K562 (cell line): ENCODE measurements around the gene CMSS1. TPM values are rescaled to one million over a fixed set of nuclear protein-coding genes. Genes with fewer than 3 reads are reported as not detected.

Source experiments
- ATAC-seq: fragments of 200-7000 bp; cut with Tn5 transposase; 3 replicates; pipeline ENCODE4 v1.9.1; 2020; ENCODE audit warnings: moderate library complexity
- BruUV-seq: library from RNA; stranded (reverse); fragments of 400-500 nt; replicated peaks from 2 replicates; lab custom pipeline; 2021; lab: Mats Ljungman, UMichigan
- CTCF ChIA-PET: fragments of 300-600 bp; formaldehyde crosslinking; extraction: SDS; loops from one replicate; lab custom pipeline; 2021; ENCODE audit warnings: low intra/inter-chr PET ratio; lab: Yijun Ruan, JAX
- POLR2A ChIA-PET: fragments of 300-600, 350-650 bp; sonication (Branson Sonifier 250); formaldehyde crosslinking; extraction: SDS; loops from one replicate; lab custom pipeline; 2021; ENCODE audit warnings: antibody characterized with exemption, inconsistent platforms; lab: Yijun Ruan, JAX
- DNase-seq, 4 experiments: peaks; one replicate each; pipeline versions ENCODE4 v3.0.0 to v3.0.0-alpha.2; 2011 to 2018; ENCODE audit warnings: low spot score in 3 of 4, mixed read lengths in 3 of 4; ENCODE audit errors: extremely low read depth in 1 of 4
- FAIRE-seq: peaks from 2 replicates; lab custom pipeline; 2011; peaks lifted over from hg19 to GRCh38; lab: Jason Lieb, UNC
- H2AFZ ChIP-seq: 2 replicates; pipeline ENCODE4 v1.6.0; 2011; ENCODE audit warnings: low read depth, low read length, control low read depth, inconsistent platforms
- H3K27ac ChIP-seq: fragments of 200-600 bp; 3 replicates; pipeline ENCODE4 v1.8.0; 2011; ENCODE audit warnings: low read depth, mild to moderate bottlenecking, control low read depth, inconsistent platforms, low read length, moderate library complexity, mixed read lengths; ENCODE audit errors: extremely low read depth
- H3K27me3 ChIP-seq, 2 experiments: fragments of 300-600 bp in 1 of 2; 2 replicates in 1 of 2; 3 replicates in 1 of 2; pipeline versions ENCODE4 v1.6.0 to v1.8.0; 2011; ENCODE audit warnings: inconsistent platforms in 2 of 2, low read length in 2 of 2, mild to moderate bottlenecking in 1 of 2, mixed read lengths in 1 of 2, moderate library complexity in 1 of 2; ENCODE audit not compliant: control insufficient read depth in 2 of 2, insufficient read depth in 2 of 2
- H3K36me3 ChIP-seq: fragments of 300-600 bp; 3 replicates; pipeline ENCODE4 v1.8.0; 2011; ENCODE audit warnings: mild to moderate bottlenecking, low read length, inconsistent platforms; ENCODE audit not compliant: control insufficient read depth, insufficient read depth
- H3K4me1 ChIP-seq, 2 experiments: fragments of 200-600 bp in 1 of 2; replicated peaks in 1 of 2; 2 replicates in 1 of 2; 3 replicates in 1 of 2; pipeline versions ENCODE4 v1.5.1 to v1.8.0; 2011; ENCODE audit warnings: inconsistent platforms in 2 of 2, low read length in 2 of 2, mild to moderate bottlenecking in 1 of 2, mixed read lengths in 1 of 2, moderate library complexity in 1 of 2; ENCODE audit not compliant: control insufficient read depth in 2 of 2, insufficient read depth in 2 of 2
- H3K4me2 ChIP-seq: 2 replicates; pipeline ENCODE4 v1.6.1; 2011; ENCODE audit warnings: low read length, control low read depth, inconsistent platforms, mixed read lengths; ENCODE audit not compliant: insufficient read depth
- H3K4me3 ChIP-seq: fragments of 200-600 bp; sonication (generic), shearing (Covaris generic); 2 replicates; pipeline ENCODE4 v1.5.1; 2016; ENCODE audit warnings: control low read depth, inconsistent platforms
- H3K79me2 ChIP-seq: fragments of 200-600 bp; 3 replicates; pipeline ENCODE4 v1.8.0; 2011; ENCODE audit warnings: low read length, inconsistent platforms; ENCODE audit not compliant: control insufficient read depth, insufficient read depth
- H3K9ac ChIP-seq, 2 experiments: 2 replicates each; pipeline versions ENCODE4 v1.6.0 to v1.6.1; 2011; ENCODE audit warnings: low read depth in 2 of 2, low read length in 2 of 2, control low read depth in 1 of 2, inconsistent platforms in 1 of 2, mild to moderate bottlenecking in 1 of 2, mixed read lengths in 1 of 2; ENCODE audit not compliant: insufficient read depth in 1 of 2
- H3K9me1 ChIP-seq: one replicate; pipeline ENCODE4 v1.6.0; 2011; ENCODE audit warnings: inconsistent platforms, mild to moderate bottlenecking, low read length, moderate library complexity; ENCODE audit not compliant: control insufficient read depth, insufficient read depth
- H3K9me3 ChIP-seq: replicated peaks from 2 replicates; pipeline ENCODE4 v1.5.1; 2011; ENCODE audit warnings: low read depth, low read length, inconsistent platforms; ENCODE audit not compliant: control insufficient read depth, insufficient read depth
- H4K20me1 ChIP-seq: replicated peaks from 2 replicates; pipeline ENCODE4 v1.6.1; 2011; ENCODE audit warnings: low read length, inconsistent platforms, mixed read lengths; ENCODE audit not compliant: control insufficient read depth, insufficient read depth
- E4F1 ChIP-seq: fragments of 250-450 bp; sonication (Bioruptor Pico); IDR thresholded peaks from 2 replicates; pipeline ENCODE4 v1.5.0; 2021; ENCODE audit warnings: mild to moderate bottlenecking, borderline replicate concordance
- FOXK2 ChIP-seq, 2 experiments: fragments of 450-650 bp; IDR thresholded peaks in 1 of 2; conservative IDR thresholded peaks in 1 of 2; 2 replicates each; pipeline ENCODE4 v1.6.1; 2016; ENCODE audit warnings: low read depth in 2 of 2, mild to moderate bottlenecking in 1 of 2
- PRDM10 ChIP-seq: fragments of 450-650 bp; IDR thresholded peaks from 2 replicates; pipeline ENCODE4 v1.6.1; 2018; ENCODE audit not compliant: partially characterized antibody
- SPI1 ChIP-seq: IDR thresholded peaks from 2 replicates; pipeline ENCODE4 v1.6.1; 2011; ENCODE audit warnings: low read depth, low read length, control low read depth, borderline replicate concordance
- ZNF41 ChIP-seq: fragments of 250-450 bp; sonication (Bioruptor Pico); conservative IDR thresholded peaks from 2 replicates; pipeline ENCODE4 v1.4.0; 2020; ENCODE audit warnings: mild to moderate bottlenecking
- ZNF785 ChIP-seq: fragments of 250-450 bp; sonication (Bioruptor Pico); IDR thresholded peaks from 2 replicates; pipeline ENCODE4 v1.4.0; 2020; ENCODE audit warnings: mild to moderate bottlenecking
- WGBS: fragments of 100-300 bp; shearing (Covaris generic); methylation state at CpG from one replicate; pipeline ENCODE4 v1.1.6; 2016; ENCODE audit warnings: low coverage, mixed read lengths; ENCODE audit not compliant: insufficient coverage; ENCODE audit errors: missing lambda C conversion rate; 5-methylcytosine and 5-hydroxymethylcytosine counted together
- in situ Hi-C: fragments of 300-500 bp; cut with MboI; formaldehyde crosslinking; loops from 4 replicates; pipeline ENCODE4 v1.15.0; 2018; ENCODE audit warnings: inconsistent platforms, mixed read lengths
- intact Hi-C: fragments of 100-400 bp; cut with micrococcal nuclease; formaldehyde crosslinking; loops from 2 replicates; pipeline ENCODE4 v1.14.2; 2022
- polyA plus RNA-seq, 8 experiments: library from polyadenylated mRNA; depleted of rRNA in 4 of 8; stranded (reverse) in 5 of 8; unstranded in 3 of 8; fragments of >200 nt; fragmentation: Nextera tagmentation in 2 of 8; fragmentation: Illumina TruSeq in 1 of 8; extraction: Ambion mirVana in 2 of 8; extraction: Trizol in 1 of 8; gene quantifications; 2 replicates each; pipeline versions ENCODE4 v1.2.1 to v1.2.3, GENCODE V29; 2011 to 2014; ENCODE audit warnings: inconsistent platforms in 1 of 8, missing spikeins in 1 of 8
- total RNA-seq, 7 experiments: library from RNA; depleted of rRNA in 6 of 7; stranded (reverse); fragments of >200 nt in 6 of 7; fragmentation: Illumina TruSeq in 2 of 7; extraction: Trizol in 2 of 7; gene quantifications; 2 replicates each; pipeline versions ENCODE4 v1.2.1 to v1.2.3, GENCODE V29; 2011 to 2021; ENCODE audit warnings: low replicate concordance in 1 of 7
- TF ChIP-seq, protein P1 (sequence below): sonication (generic); IDR thresholded peaks from 2 replicates; pipeline ENCODE4 v1.6.1; 2016
- TF ChIP-seq, protein P2 (sequence below): sonication (generic); formaldehyde crosslinking; IDR thresholded peaks from 2 replicates; pipeline ENCODE4 v1.8.0; 2022; ENCODE audit warnings: mild to moderate bottlenecking, missing genetic modification reagents

CMSS1 gene
- total and polyA plus RNA-seq, 9 of the 15 experiments (the other 6 are each of a cell fraction or from before 2014, with no cell fraction given) = 46.9 to 109 (median 72.3) TPM

DNA sequence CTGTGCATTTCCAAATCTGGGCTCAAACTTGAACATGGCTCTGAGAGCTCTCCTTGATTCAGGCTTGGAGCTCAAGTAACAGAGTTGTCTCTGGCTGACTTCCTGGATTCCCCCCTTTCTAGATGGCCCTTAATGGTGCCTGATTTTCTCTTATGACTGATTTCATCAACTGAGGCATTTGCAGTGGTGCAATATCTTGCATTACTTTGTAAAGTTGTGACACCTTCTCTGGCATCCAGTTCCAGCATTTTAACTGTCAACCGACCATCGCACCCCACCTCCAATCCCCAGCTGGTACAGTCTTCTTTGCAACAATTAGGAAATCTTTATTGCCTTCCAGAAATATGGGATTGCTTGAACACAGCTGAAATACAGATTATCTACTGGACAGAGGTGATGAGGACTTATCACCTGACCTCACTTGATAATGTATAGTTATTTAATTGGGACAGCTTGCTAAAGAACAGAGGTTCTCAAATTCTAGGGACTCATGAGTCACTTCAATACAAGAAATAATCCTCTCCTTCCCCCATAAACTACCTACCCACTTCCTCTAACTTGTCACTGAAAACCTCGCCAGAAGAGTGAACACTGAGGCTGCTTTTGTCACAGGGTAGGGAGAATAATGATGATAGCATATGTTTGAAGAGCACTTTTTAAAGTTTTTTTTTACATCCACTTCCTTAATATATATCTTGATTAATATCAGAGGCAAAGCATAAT is 254.8 kb downstream of the CMSS1 start:
- ChIA-PET POLR2A (no interaction called here), CTCF (no interaction called here)
- H3K9me1 ChIP-seq = no peaks in the 10 kb centered on the region
- H3K9ac ChIP-seq = no peak overlapping the region
- no peaks in the 10 kb centered on the region; the same call in 2 of the 3 replicates for H3K79me2 ChIP-seq
- H3K27ac ChIP-seq = no peak overlapping the region
- WGBS = 31% methylated on average over 3 of the region's 3 CpGs
- no peaks in the 10 kb centered on the region for H3K36me3 ChIP-seq
- peaks cover 2 to 31% of the 10 kb centered on the region in 2 experiments; a peak in 3 of 5 replicates for H3K4me1 ChIP-seq
- H3K4me3 ChIP-seq = no peak overlapping the region
- no peaks in the 10 kb centered on the region for H4K20me1 ChIP-seq
- TF ChIP-seq FOXK2 (conservative IDR thresholded peaks at IDR 0.05 in 1 of 2, IDR thresholded peaks at IDR 0.05 in 1 of 2; ENCODE audit: low read depth in 2 of 2) = no peak
- TF ChIP-seq ZNF41 (CRISPR knock-in tag) = no peak
- TF ChIP-seq, protein P1, sequence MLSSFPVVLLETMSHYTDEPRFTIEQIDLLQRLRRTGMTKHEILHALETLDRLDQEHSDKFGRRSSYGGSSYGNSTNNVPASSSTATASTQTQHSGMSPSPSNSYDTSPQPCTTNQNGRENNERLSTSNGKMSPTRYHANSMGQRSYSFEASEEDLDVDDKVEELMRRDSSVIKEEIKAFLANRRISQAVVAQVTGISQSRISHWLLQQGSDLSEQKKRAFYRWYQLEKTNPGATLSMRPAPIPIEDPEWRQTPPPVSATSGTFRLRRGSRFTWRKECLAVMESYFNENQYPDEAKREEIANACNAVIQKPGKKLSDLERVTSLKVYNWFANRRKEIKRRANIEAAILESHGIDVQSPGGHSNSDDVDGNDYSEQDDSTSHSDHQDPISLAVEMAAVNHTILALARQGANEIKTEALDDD = peak; percentile 60; the same call in 1 of the 2 replicates
- TF ChIP-seq, protein P2, sequence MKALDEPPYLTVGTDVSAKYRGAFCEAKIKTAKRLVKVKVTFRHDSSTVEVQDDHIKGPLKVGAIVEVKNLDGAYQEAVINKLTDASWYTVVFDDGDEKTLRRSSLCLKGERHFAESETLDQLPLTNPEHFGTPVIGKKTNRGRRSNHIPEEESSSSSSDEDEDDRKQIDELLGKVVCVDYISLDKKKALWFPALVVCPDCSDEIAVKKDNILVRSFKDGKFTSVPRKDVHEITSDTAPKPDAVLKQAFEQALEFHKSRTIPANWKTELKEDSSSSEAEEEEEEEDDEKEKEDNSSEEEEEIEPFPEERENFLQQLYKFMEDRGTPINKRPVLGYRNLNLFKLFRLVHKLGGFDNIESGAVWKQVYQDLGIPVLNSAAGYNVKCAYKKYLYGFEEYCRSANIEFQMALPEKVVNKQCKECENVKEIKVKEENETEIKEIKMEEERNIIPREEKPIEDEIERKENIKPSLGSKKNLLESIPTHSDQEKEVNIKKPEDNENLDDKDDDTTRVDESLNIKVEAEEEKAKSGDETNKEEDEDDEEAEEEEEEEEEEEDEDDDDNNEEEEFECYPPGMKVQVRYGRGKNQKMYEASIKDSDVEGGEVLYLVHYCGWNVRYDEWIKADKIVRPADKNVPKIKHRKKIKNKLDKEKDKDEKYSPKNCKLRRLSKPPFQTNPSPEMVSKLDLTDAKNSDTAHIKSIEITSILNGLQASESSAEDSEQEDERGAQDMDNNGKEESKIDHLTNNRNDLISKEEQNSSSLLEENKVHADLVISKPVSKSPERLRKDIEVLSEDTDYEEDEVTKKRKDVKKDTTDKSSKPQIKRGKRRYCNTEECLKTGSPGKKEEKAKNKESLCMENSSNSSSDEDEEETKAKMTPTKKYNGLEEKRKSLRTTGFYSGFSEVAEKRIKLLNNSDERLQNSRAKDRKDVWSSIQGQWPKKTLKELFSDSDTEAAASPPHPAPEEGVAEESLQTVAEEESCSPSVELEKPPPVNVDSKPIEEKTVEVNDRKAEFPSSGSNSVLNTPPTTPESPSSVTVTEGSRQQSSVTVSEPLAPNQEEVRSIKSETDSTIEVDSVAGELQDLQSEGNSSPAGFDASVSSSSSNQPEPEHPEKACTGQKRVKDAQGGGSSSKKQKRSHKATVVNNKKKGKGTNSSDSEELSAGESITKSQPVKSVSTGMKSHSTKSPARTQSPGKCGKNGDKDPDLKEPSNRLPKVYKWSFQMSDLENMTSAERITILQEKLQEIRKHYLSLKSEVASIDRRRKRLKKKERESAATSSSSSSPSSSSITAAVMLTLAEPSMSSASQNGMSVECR (CRISPR knock-in tag) = no peak
- TF ChIP-seq ZNF785 (CRISPR knock-in tag) = no peak
- TF ChIP-seq SPI1 = peak; percentile 65
- no peak for TF ChIP-seq E4F1
- TF ChIP-seq PRDM10 = peak; percentile 12
- no peak for ATAC-seq
- H3K27me3 ChIP-seq = no peaks in the 10 kb centered on the region
- in situ Hi-C loops (loop anchor here (10.0 to 25.0 kb wide), 2 partner anchors 182 to 235 kb away; no protein-coding TSS in a partner anchor), intact Hi-C loops (no loop called here)
- no peaks in the 10 kb centered on the region for H3K9me3 ChIP-seq
- no peak overlapping the region for H3K4me2 ChIP-seq
- no peak for FAIRE-seq
- H2AFZ ChIP-seq = no peak overlapping the region
- BruUV-seq = no TSS peak
- no peak for DNase-seq
